SU-DHL-6 (cell line): ENCODE results near the gene CDH13.

Experiments
- CTCF ChIP-seq: fragments of 200-600 bp; sonication (generic); IDR thresholded peaks from one replicate; pipeline ENCODE4 v1.5.1; 2017; ENCODE audit warnings: antibody characterized with exemption, mild to moderate bottlenecking, low read length, moderate library complexity; ENCODE audit not compliant: insufficient read depth, poor library complexity, severe bottlenecking
- EZH2phosphoT487 ChIP-seq: fragments of 200-600 bp; sonication (generic), shearing (Covaris generic); conservative IDR thresholded peaks from 2 replicates; pipeline ENCODE4 v1.6.1; 2018; ENCODE audit warnings: mild to moderate bottlenecking, antibody characterized with exemption, low read length, moderate library complexity, mixed read lengths

- no peak for TF ChIP-seq CTCF
- no peak for TF ChIP-seq EZH2phosphoT487
Observed at GRCh38 chr16:83231729-83232128, 605.0 kb downstream of the CDH13 start.
